ENCODE results near the gene BLOC1S5.

GRCh38 chr6:7970616-7971015 lies 93.6 kb downstream of the BLOC1S5 start:
- no peak for TF ChIP-seq CTCF (IDR thresholded peaks at IDR 0.05; ENCODE audit: low read depth, low read length)
- TF ChIP-seq EZH2phosphoT487 (IDR thresholded peaks at IDR 0.05; ENCODE audit: low read depth), result no peak

All from OCI-LY3 (cell line).